OCI-LY3 (cell line): ENCODE results near the gene HEXIM2.

Experiments
- H2AFZ ChIP-seq: fragments of 200-600, 300-600 bp; shearing (Covaris generic); 2 replicates; pipeline ENCODE4 v1.6.0; 2014; ENCODE audit warnings: antibody characterized with exemption, low read depth, low read length
- H3K27ac ChIP-seq: fragments of 200-600, 300-600 bp; sonication (generic); 2 replicates; pipeline ENCODE4 v1.5.1; 2014; ENCODE audit warnings: mild to moderate bottlenecking, low read length, moderate library complexity, mixed read lengths
- H3K27me3 ChIP-seq: fragments of 200-600, 300-600 bp; sonication (generic); 2 replicates; pipeline ENCODE4 v1.6.1; 2014; ENCODE audit warnings: low read depth, low read length, mixed read lengths
- H3K36me3 ChIP-seq: fragments of 200-600, 300-600 bp; sonication (generic); replicated peaks from 2 replicates; pipeline ENCODE3; 2014; ENCODE audit warnings: low read depth, low read length, mixed read lengths
- H3K4me1 ChIP-seq: fragments of 300-600, 200-600 bp; sonication (generic); 2 replicates; pipeline ENCODE4 v1.6.1; 2014; ENCODE audit warnings: low read length, mixed read lengths
- H3K4me2 ChIP-seq: fragments of 200-600, 300-600 bp; sonication (generic); 2 replicates; pipeline ENCODE4 v1.6.1; 2014; ENCODE audit warnings: low read length, mixed read lengths
- H3K4me3 ChIP-seq: fragments of 300-600, 200-600 bp; sonication (generic); 2 replicates; pipeline ENCODE4 v1.5.1; 2014; ENCODE audit warnings: antibody characterized with exemption, mild to moderate bottlenecking, low read length, moderate library complexity
- H3K79me2 ChIP-seq: fragments of 300-600, 200-600 bp; shearing (Covaris generic); 2 replicates; pipeline ENCODE4 v1.6.1; 2014; ENCODE audit warnings: mild to moderate bottlenecking, low read length, mixed read lengths
- H3K9ac ChIP-seq: fragments of 300-600, 200-600 bp; shearing (Covaris generic); 2 replicates; pipeline ENCODE4 v1.6.0; 2014; ENCODE audit warnings: mild to moderate bottlenecking, low read length, moderate library complexity
- H3K9me3 ChIP-seq: fragments of 200-600, 300-600 bp; shearing (Covaris generic); 2 replicates; pipeline ENCODE4 v1.6.1; 2014; ENCODE audit warnings: low read length, mixed read lengths; ENCODE audit not compliant: insufficient read depth
- H4K20me1 ChIP-seq: fragments of 200-600, 300-600 bp; sonication (generic); 2 replicates; pipeline ENCODE4 v1.6.1; 2016; ENCODE audit warnings: low read length, mixed read lengths; ENCODE audit not compliant: insufficient read depth
- EZH2phosphoT487 ChIP-seq: fragments of 200-600 bp; shearing (Covaris generic); IDR thresholded peaks from 2 replicates; pipeline ENCODE4 v1.6.1; 2018; ENCODE audit warnings: antibody characterized with exemption, mixed run types, low read depth
- TF ChIP-seq, protein P1 (sequence below): fragments of 200-600, 300-600 bp; sonication (generic); IDR thresholded peaks from 2 replicates; pipeline ENCODE4 v1.5.1; 2014; ENCODE audit warnings: antibody characterized with exemption, low read length, low read depth

HEXIM2 gene

DNA sequence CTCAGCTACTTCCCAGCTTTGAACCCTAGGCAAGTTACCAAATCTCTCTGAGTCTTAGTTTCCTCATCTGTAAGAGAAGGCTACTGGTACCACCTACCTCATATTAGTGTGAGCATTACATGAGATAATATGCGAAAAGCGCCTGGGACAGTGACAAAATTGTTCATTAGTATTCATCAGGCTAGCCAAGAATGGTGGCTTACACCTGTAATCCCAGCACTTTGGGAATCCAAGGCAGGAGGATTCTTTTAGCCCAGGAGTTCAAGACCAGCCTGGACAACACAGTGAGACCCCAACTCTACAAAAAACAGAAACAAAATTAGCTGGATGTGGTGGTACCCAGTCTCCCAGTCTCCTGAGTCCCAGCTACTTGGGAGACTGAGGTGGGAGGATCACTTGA is 32.7 kb upstream of the HEXIM2 start:
- Histone ChIP-seq H3K4me3 (no peak overlapping the region), H4K20me1 (no peaks in the 10 kb centered on the region), H3K4me2 (no peak overlapping the region), H3K79me2 (no peaks in the 10 kb centered on the region), H3K4me1 (peaks cover 7% of the 10 kb centered on the region; the same call in 1 of the 2 replicates), H2AFZ (no peak overlapping the region), H3K9me3 (no peaks in the 10 kb centered on the region), H3K36me3 (no peaks in the 10 kb centered on the region), H3K27me3 (no peaks in the 10 kb centered on the region; the same call in 1 of the 2 replicates), H3K27ac (no peak overlapping the region), H3K9ac (no peak overlapping the region)
- TF ChIP-seq EZH2phosphoT487 = no peak
- TF ChIP-seq, protein P1, sequence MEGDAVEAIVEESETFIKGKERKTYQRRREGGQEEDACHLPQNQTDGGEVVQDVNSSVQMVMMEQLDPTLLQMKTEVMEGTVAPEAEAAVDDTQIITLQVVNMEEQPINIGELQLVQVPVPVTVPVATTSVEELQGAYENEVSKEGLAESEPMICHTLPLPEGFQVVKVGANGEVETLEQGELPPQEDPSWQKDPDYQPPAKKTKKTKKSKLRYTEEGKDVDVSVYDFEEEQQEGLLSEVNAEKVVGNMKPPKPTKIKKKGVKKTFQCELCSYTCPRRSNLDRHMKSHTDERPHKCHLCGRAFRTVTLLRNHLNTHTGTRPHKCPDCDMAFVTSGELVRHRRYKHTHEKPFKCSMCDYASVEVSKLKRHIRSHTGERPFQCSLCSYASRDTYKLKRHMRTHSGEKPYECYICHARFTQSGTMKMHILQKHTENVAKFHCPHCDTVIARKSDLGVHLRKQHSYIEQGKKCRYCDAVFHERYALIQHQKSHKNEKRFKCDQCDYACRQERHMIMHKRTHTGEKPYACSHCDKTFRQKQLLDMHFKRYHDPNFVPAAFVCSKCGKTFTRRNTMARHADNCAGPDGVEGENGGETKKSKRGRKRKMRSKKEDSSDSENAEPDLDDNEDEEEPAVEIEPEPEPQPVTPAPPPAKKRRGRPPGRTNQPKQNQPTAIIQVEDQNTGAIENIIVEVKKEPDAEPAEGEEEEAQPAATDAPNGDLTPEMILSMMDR = no peak

DNA sequence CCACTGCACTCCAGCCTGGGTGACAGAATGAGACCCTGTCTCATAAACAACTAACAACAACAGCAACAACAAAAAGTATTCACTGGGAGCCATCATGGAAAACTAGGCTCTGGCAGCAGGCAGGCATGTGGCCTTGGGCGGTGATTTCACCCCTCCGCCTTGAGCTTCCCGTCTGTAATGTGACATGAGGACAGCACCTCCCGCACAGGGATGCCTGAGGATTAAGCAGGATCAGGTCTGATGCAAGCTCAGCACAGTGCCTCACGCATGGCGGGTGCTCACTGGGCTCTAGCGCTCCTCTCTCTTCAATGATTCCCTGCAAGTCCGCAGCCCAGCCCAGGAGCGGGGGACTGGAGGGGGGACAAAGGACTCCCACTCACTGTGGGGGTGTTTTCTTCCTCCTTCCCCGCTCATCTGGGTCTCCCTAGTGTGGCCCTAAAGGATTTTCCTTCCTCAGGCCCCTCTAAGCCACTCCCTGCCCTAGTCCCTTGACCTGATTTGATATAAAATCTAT is 32.2 kb upstream of the HEXIM2 start:
- TF ChIP-seq, protein P1 = no peak
- TF ChIP-seq EZH2phosphoT487 = no peak
- H3K4me2 ChIP-seq = no peak overlapping the region

DNA sequence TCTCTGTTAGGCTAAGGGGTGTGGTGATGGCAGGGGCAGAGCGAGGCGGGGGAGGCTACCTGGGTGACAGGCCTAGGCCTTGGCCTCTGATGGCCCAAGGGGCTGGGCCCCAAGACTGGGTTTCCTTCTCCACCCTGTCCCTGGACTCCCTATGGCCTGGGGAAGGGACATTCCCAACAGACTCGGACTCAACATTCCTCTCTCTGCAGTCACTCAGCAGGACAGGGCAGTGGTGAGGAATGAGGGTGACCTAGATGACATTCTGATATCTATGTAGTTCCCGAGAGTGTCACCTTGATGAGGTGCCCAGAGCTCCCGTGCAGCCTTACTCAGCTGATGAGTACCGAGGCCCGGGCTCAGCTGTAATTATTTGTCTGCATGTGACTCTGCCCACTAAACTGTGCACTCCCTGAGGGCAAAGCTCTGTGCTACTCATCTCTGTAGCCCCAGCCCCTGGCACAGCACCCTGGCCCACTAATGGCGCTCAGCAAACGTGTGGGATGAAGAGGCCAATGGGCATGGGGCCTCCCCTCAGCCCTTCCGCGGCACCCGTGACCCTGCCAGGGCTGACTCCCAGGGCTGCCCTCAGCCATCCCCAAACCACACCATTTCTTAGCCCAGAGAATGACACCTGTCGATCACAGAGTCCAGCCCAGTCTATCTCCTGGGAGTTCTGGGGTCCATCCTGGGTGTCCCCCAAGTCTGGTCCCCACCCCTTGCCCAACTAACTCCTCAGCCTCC is 31.6 kb upstream of the HEXIM2 start:
- no peak overlapping the region for H3K27ac ChIP-seq
- H2AFZ ChIP-seq = no peak overlapping the region
- no peaks in the 10 kb centered on the region for H3K79me2 ChIP-seq
- H3K9me3 ChIP-seq = no peaks in the 10 kb centered on the region
- H3K27me3 ChIP-seq = no peaks in the 10 kb centered on the region; the same call in 1 of the 2 replicates
- TF ChIP-seq EZH2phosphoT487 = no peak
- TF ChIP-seq, protein P1 = no peak
- no peak overlapping the region for H3K9ac ChIP-seq
- H3K4me3 ChIP-seq = no peak overlapping the region
- H3K4me1 ChIP-seq = 0 out of 2 replicates have a peak, but pooled peaks cover 3% of the 10 kb centered on the region
- no peaks in the 10 kb centered on the region for H3K36me3 ChIP-seq
- H3K4me2 ChIP-seq = no peak overlapping the region
- no peaks in the 10 kb centered on the region for H4K20me1 ChIP-seq

More for the DNA sequence above, 32.2 kb upstream of the HEXIM2 start:
- no peak overlapping the region for H2AFZ ChIP-seq
- no peak overlapping the region for H3K4me3 ChIP-seq
- H3K36me3 ChIP-seq = no peaks in the 10 kb centered on the region
- H3K9ac ChIP-seq = no peak overlapping the region
- no peaks in the 10 kb centered on the region; the same call in 1 of the 2 replicates for H3K27me3 ChIP-seq
- no peaks in the 10 kb centered on the region for H3K79me2 ChIP-seq
- peaks cover 3% of the 10 kb centered on the region; the same call in 1 of the 2 replicates for H3K4me1 ChIP-seq
- H3K9me3 ChIP-seq = no peaks in the 10 kb centered on the region
- H4K20me1 ChIP-seq = no peaks in the 10 kb centered on the region
- no peak overlapping the region for H3K27ac ChIP-seq

DNA sequence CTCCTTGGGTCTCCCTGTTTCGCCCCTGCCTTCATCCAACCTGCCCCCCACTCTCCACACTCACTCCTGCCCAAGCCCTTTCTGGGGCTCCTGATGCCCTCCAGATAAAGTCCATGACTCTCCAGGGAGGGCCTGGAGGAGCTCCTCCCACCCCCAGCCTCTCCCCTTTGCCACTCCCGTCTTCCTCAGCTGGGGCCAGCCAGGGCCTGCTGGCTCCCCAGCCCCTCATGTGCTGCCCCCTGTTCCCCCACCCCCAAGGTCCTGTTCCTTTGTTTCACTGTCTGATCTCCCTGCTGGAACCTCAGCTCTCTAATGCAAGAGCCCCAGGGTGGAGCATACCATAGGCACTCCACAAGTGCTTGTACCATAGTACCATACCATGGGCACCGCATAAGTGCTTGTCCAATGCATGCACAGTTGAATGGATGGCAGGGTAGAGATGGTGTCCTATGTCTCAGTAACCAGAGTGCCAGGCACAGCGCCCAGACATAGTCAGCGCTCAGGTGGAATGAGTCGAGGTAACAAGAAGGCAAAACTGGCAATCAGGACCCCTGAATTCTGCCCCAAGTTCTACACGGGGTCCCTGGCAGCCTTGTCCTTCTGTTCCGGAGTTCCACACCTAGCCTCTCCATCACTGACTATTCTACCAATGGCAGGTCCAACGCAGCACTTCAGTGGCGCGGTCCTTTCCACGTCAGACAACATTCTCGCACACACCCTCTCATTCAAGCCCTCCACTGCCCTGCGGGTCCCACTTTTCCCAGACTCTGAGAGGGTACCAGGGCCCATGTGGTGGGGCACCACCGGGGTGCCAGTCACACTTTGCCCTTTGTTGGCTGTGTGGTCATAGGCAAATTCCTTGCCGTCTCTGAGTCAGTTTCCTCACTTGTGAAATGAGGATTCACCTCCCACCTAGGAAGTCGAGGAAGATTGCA is 30.7 kb upstream of the HEXIM2 start:
- no peak overlapping the region for H3K27ac ChIP-seq
- no peaks in the 10 kb centered on the region for H3K9me3 ChIP-seq
- peak overlapping the region; percentile 91; the same call in 1 of the 2 replicates for H3K4me2 ChIP-seq
- TF ChIP-seq EZH2phosphoT487 = no peak
- TF ChIP-seq, protein P1 = no peak
- no peaks in the 10 kb centered on the region for H3K79me2 ChIP-seq
- H2AFZ ChIP-seq = no peak overlapping the region
- no peak overlapping the region for H3K4me3 ChIP-seq
- no peaks in the 10 kb centered on the region for H3K36me3 ChIP-seq
- H4K20me1 ChIP-seq = no peaks in the 10 kb centered on the region
- H3K9ac ChIP-seq = no peak overlapping the region
- H3K4me1 ChIP-seq = peaks cover 5% of the 10 kb centered on the region
- H3K27me3 ChIP-seq = no peaks in the 10 kb centered on the region; the same call in 1 of the 2 replicates
